Measurements from ENCODE around the gene HOXA4.

GRCh38 chr7:27178366-27178765 lies 47.8 kb upstream of the HOXA4 start:
- TF ChIP-seq CTCF (IDR thresholded peaks at IDR 0.05) (no peak), POLR2A (IDR thresholded peaks at IDR 0.05) (no peak)
